ENCODE measurements around the gene RPS6KC1. TPM values are rescaled to one million over a fixed set of nuclear protein-coding genes. Genes with fewer than 3 reads are reported as not detected.

Gene RPS6KC1
- total and polyA plus RNA-seq, 9 of the 15 experiments (the other 6 are each of a cell fraction or from before 2014, with no cell fraction given): 4.3 to 34.6 (median 20.9) TPM

DNA sequence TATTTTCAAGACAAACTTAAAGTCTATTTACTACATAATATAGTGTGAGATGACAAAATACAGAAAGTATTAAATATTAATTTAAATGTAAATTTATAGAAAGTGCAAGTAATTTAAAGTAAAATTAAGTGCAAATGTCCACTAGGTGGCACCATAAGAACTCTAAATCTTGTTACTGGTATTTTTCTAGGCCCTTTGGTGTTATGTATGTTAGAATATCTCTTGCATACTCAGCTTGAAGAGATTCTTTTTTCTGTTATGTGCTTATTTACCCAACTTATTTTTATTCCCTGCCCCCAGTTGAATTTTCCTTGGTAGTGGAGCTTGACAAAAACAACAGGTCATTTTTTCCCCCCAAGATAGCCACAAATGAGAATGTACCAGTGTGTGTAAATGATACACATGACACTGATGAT, 71.5 kb downstream of the RPS6KC1 start:
- no peak overlapping the region for H3K4me3 ChIP-seq
- H3K9me1 ChIP-seq (ENCODE audit: control insufficient read depth, insufficient read depth, low read length): no peaks in the 10 kb centered on the region
- no peaks in the 10 kb centered on the region for H4K20me1 ChIP-seq (replicated peaks; ENCODE audit: control insufficient read depth, insufficient read depth, low read length)
- FAIRE-seq (peak; percentile 65), DNase-seq (ENCODE audit: extremely low read depth in 1 of 4, low spot score in 3 of 4) (peak; percentile 19 to 77 (median 26)), ATAC-seq (0 out of 3 replicates have a peak, but pooled peaks have one; percentile 21)
- no peak overlapping the region for H2AFZ ChIP-seq (ENCODE audit: low read depth, low read length)
- H3K4me1 ChIP-seq (replicated peaks in 1 of 2; ENCODE audit: control insufficient read depth in 2 of 2, insufficient read depth in 2 of 2, low read length in 2 of 2): peaks cover 0 to 31% of the 10 kb centered on the region in 2 experiments
- no peak overlapping the region for H3K9ac ChIP-seq (ENCODE audit: insufficient read depth in 1 of 2, low read depth in 2 of 2, low read length in 2 of 2)
- no TSS peak for BruUV-seq (replicated peaks)
- H3K27ac ChIP-seq (ENCODE audit: extremely low read depth, low read depth, low read length): peak overlapping the region; percentile 10; the same call in 2 of the 3 replicates
- intact Hi-C loops (cut with micrococcal nuclease) (loop anchor here (5.0 kb wide), 3 partner anchors 120 to 1000 kb away; no protein-coding TSS in a partner anchor), in situ Hi-C loops (cut with MboI) (no loop called here)
- no peaks in the 10 kb centered on the region for H3K27me3 ChIP-seq (ENCODE audit: control insufficient read depth in 2 of 2, insufficient read depth in 2 of 2, low read length in 2 of 2)
- CTCF ChIA-PET (ENCODE audit: low intra/inter-chr PET ratio): interaction anchor here (0.9 kb wide), 1 partner anchor 13 kb away, joined by 3 read pairs; no protein-coding TSS in a partner anchor
- TF ChIP-seq HCFC1 (IDR thresholded peaks at IDR 0.05; ENCODE audit: low read depth, low read length) (no peak), DACH1 (IDR thresholded peaks at IDR 0.05; ENCODE audit: partially characterized antibody) (peak; percentile 41), CBFB (CRISPR knock-in tag; IDR thresholded peaks at IDR 0.05) (no peak), RAD21 (CRISPR knock-in tag; conservative IDR thresholded peaks at IDR 0.05 in 1 of 2, IDR thresholded peaks at IDR 0.05 in 1 of 2) (peak; percentile 45 to 66), FOS (IDR thresholded peaks at IDR 0.05; ENCODE audit: extremely low read depth, insufficient read length) (no peak), JUNB (CRISPR knock-in tag; conservative IDR thresholded peaks at IDR 0.05) (no peak), GTF2B (IDR thresholded peaks at IDR 0.05; ENCODE audit: extremely low read depth, insufficient read length) (no peak), ZNF707 (CRISPR knock-in tag; conservative IDR thresholded peaks at IDR 0.05) (no peak), THRB (CRISPR knock-in tag; conservative IDR thresholded peaks at IDR 0.05) (no peak), NFE2 (IDR thresholded peaks at IDR 0.05; ENCODE audit: low read depth) (no peak), EP400 (IDR thresholded peaks at IDR 0.05) (peak; percentile 43; the same call in 1 of the 2 replicates), CGGBP1 (CRISPR knock-in tag; IDR thresholded peaks at IDR 0.05) (no peak), ZNF12 (CRISPR knock-in tag; IDR thresholded peaks at IDR 0.05) (no peak), HDAC2 (IDR thresholded peaks at IDR 0.05) (no peak)
- TF ChIP-seq, protein P1, sequence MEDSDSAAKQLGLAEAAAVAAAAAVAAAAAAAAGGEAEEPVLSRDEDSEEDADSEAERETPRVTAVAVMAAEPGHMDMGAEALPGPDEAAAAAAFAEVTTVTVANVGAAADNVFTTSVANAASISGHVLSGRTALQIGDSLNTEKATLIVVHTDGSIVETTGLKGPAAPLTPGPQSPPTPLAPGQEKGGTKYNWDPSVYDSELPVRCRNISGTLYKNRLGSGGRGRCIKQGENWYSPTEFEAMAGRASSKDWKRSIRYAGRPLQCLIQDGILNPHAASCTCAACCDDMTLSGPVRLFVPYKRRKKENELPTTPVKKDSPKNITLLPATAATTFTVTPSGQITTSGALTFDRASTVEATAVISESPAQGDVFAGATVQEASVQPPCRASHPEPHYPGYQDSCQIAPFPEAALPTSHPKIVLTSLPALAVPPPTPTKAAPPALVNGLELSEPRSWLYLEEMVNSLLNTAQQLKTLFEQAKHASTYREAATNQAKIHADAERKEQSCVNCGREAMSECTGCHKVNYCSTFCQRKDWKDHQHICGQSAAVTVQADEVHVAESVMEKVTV (CRISPR knock-in tag; IDR thresholded peaks at IDR 0.05): peak; percentile 46; the same call in 1 of the 2 replicates
- TF ChIP-seq, protein P2, sequence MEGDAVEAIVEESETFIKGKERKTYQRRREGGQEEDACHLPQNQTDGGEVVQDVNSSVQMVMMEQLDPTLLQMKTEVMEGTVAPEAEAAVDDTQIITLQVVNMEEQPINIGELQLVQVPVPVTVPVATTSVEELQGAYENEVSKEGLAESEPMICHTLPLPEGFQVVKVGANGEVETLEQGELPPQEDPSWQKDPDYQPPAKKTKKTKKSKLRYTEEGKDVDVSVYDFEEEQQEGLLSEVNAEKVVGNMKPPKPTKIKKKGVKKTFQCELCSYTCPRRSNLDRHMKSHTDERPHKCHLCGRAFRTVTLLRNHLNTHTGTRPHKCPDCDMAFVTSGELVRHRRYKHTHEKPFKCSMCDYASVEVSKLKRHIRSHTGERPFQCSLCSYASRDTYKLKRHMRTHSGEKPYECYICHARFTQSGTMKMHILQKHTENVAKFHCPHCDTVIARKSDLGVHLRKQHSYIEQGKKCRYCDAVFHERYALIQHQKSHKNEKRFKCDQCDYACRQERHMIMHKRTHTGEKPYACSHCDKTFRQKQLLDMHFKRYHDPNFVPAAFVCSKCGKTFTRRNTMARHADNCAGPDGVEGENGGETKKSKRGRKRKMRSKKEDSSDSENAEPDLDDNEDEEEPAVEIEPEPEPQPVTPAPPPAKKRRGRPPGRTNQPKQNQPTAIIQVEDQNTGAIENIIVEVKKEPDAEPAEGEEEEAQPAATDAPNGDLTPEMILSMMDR (IDR thresholded peaks at IDR 0.05 in 2 of 3, conservative IDR thresholded peaks at IDR 0.05 in 1 of 3; ENCODE audit: insufficient read depth in 2 of 3, low read depth in 1 of 3, low read length in 3 of 3): peak in 2 of 3 experiments; percentile 29 to 70; a peak in 4 of 6 replicates
- H3K36me3 ChIP-seq (ENCODE audit: control insufficient read depth, insufficient read depth, low read length): peaks cover 14% of the 10 kb centered on the region
- no peak overlapping the region for H3K4me2 ChIP-seq (ENCODE audit: insufficient read depth, low read length)
- no peaks in the 10 kb centered on the region; the same call in 1 of the 2 replicates for H3K9me3 ChIP-seq (replicated peaks; ENCODE audit: control insufficient read depth, insufficient read depth, low read depth, low read length)
- peaks cover 35% of the 10 kb centered on the region for H3K79me2 ChIP-seq (ENCODE audit: control insufficient read depth, insufficient read depth, low read length)
- POLR2A ChIA-PET: no interaction called here

Data from K562 (cell line).